Measurements from ENCODE around the gene PRRT2.
"Not testable (repeated sequence)": the region's sequence is repeated elsewhere in the genome, so short reads cannot be mapped to it uniquely, and the experiment has no call there.

PRRT2 gene

DNA sequence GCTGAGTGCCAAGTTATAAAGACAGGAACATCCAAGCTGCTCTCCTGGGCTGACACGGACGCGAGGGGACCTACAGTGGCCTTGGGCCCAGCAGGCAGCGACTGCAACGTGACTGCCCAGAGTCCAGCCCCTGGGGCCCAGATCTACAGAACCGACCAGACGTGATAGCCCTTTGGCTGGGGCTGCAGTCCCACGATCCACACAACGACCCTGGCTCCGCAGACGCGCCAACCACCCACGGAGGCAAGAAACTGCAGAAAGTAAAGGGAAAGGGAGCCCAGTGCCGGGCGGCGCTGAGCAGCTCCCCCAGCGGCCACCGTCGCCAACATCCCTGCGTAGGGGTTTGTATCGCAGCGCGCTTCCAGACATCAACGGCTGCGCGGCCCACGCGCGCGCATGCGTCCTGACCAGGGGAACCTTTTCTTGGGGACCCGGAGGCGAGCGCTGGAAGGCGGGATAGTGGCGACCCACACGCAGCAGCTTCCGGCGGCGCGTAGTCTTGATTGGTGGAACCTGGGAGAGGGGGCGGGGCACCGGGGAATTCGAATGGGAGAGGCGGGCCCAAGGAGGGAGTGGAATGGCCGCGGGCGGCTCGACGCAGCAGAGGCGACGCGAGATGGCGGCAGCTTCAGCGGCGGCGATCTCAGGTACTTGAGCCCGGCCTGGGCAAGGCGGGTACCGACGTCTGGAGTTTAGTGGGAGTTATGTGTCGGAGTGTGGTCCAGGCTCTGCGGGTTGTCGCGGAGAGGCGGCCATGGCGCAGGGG lies 21.6 kb upstream of the PRRT2 start, which contains the start of gene KIF22:
Gene KIF22 (plus strand): TSS at position 569 of the 766 bp plus-strand sequence. CDS start 9 bp downstream, at position 578.
- intact Hi-C loops (cut with DNase I): no loop called here
- peak; percentile 97 to 100 (median 99) for DNase-seq

DNA sequence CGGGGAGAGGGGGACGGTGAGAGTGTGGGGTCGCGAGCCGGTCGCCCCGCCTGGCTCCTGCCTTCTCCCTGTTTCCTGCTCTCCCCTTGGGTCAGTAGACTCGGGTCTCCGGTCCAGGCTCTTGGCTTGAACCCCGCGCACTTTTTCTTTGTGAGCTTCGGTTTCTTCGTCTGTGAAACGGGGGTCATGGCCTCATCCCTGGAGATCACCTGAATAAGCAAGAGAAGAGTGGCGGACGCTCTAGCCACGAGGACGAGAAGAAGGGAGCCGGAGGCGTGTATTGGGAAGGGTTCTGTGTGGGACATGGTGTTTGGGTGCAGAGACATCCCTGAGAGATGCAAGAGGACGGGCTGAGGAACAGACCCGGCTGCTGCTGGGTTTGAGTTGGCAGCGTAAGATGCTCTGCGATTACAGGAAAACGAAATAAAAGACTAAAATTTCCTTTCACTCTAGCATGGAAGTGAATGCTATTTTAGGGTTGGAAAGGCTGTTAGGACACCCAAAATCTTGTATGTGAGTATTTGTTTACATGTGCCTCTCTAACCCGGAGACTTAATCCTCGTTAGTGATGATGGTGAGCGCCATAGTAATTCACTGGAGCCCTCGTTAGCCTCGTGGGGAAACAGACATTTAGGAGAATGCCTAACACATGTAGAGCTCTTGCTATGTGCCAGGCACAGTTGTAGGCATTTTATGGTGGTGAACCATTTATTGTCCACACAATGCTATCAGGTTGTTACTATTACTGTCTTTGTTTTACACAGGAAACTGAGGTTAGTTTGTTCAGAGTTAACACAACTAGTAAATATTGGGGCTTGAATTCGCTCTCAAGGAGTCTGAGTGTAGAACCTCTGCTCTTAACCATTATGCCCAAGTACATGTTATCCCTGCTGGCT lies 20.8 kb upstream of the PRRT2 start:
- peak in 5 of 42 donors; percentile 5 to 39 (median 17) for DNase-seq
- intact Hi-C loops (cut with DNase I): no loop called here

DNA sequence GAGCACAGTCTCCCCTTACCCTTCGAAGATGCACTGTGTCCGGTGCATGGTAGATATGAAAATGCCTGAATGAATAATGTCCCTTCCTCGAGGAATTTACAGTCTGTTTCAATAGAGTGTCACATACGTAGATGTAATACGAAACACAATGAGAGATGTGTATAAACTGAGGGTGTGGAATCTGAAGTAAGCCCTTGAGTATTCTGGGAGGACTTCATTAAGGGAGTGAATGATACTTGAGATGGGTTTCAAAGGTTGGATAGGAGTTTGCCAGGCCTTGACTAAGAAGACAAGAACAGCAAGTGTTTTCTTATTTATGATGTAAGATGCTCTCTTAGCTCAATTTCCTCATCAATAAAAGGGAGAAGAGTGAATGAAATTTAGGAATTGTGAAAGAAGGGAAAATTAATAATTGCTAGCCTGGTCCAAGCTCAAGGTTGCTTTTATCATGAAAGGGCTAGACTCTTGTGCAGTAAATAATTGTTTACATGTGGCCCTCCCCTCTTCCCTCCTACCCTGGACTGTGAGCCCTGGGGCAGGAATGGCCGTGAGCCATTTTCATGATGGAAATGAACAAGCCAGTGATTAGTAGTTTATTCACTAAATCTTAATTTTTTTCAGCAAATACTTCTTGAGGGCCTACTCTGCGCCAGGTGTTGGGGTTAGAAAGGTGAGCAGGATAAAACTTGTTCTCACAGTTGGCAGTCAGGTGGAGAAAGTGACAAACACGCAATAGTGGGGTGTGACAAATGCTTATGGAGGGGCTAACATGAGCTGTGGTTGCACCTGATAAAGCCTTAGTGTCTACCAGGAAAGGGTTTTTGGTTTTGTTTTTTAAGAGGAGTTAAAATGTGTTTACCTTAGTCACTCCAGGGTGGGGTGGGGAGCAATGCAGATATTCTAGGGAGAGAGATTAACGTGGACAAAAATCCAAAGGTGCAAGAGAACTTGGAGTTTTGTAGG lies 19.9 kb upstream of the PRRT2 start:
- DNase-seq: no peak
- intact Hi-C loops (cut with DNase I): no loop called here

DNA sequence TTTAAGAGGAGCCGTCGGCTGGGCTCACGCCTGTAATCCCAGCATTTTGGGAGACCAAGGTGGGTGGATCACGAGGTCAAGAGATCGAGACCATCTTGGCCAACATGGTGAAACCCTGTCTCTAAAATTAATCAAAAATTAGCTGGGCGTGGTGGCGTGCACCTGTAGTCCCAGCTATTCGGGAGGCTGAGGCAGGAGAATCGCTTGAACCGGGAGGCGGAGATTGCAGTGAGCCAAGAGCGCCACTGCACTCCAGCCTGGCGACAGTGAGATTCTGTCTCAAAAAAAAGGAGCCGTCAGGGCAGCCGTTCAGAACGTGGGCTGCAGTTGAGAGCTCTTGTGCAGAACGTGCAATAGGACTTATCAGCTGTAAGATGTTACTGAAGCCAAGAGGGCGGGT lies 18.8 kb upstream of the PRRT2 start:
- DNase-seq; intact Hi-C loops (cut with DNase I): not testable (repeated sequence)

DNA sequence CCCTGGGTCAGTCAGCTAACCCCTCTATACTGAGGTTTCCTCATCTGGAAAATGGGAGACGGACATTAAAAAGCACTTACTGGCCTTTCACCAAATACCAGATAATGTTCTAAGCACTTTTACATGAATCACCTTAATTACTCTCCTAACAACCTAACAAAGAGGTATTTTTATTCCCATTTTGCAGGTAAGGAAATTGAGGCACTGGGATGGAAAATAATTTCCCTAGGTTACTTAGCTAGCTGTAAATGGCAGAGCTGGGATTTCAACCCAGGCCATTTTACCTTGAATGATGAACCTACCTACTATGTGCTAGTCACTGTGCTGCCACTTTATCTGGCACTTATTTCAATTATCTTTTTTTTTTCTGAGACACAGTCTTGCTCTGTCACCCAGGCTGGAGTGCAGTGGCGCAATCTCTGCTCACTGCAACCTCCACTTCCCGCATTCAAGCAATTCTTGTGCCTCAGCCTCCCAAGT lies 17.7 kb upstream of the PRRT2 start:
- intact Hi-C loops (cut with DNase I): no loop called here
- DNase-seq: no peak

DNA sequence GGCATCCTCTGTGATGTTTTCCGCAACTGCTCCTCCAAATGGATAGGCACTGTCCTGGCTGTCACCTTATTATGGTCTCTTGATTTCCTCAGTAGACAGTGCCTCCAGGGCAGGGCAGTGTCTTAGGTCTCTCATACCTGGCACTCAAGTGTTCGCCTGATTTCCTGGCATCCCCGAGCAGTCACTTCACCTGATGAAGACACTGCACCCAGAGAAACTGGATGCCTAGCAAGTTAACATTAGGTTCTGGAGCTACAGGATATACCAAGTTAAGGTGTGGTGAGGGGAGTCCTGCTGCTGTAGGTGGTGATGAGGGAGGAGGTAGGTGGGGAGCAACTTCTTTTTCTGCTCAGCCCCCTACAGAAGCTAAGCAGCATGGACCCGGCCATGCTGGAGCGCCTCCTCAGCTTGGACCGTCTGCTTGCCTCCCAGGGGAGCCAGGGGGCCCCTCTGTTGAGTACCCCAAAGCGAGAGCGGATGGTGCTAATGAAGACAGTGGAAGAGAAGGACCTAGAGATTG lies 9.5 kb upstream of the PRRT2 start:
- intact Hi-C loops (cut with DNase I): no loop called here
- DNase-seq: no peak

DNA sequence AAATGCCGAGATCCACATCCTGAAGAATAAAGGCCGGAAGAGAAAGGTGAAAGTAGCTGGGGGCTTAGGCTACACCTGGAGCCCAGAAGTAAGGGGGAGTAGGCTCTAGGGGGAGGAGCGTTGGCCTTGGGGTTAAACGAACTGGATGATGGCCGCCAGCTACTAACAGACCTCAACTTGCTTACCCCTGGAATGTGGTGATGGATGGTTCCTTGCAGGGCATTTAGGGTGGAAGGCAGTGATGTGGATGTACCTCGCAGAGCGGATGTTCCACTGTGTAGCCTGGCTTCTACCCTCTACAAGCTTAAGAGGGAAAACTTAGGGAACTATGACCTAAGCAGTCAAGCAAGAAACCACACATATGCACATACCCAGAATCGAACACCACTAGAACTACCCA lies 8.0 kb upstream of the PRRT2 start:
- DNase-seq: no peak
- intact Hi-C loops (cut with DNase I): no loop called here

DNA sequence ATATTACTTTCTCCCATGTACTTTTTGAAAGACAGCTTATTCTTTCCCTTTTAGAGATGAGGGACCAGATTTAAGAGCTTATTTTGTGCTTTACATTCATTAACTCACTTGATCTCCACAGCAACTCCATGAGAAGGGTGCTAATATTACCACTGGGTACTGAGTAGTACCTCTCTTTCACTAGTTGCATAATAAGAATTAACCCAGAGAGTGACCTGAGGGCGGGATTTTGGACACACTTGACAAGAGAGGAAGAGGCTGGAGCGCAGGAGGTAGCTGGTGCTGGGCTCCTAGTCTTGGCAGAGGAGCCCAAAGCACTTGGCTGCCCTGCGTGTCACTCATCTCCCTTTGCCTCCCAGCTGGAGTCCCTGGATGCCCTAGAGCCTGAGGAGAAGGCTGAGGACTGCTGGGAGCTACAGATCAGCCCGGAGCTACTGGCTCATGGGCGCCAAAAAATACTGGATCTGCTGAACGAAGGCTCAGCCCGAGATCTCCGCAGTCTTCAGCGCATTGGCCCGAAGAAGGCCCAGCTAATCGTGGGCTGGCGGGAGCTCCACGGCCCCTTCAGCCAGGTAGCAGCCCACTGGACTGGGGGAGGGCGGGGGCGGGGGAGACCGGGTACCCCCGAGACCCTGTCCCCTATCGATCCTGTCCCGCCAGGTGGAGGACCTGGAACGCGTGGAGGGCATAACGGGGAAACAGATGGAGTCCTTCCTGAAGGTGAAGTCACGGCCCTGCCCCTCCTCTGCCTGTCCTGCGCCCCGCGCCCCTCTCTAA lies 7.3 kb upstream of the PRRT2 start:
- intact Hi-C loops (cut with DNase I): no loop called here
- peak in 16 of 42 donors; percentile 27 to 59 (median 46) for DNase-seq

DNA sequence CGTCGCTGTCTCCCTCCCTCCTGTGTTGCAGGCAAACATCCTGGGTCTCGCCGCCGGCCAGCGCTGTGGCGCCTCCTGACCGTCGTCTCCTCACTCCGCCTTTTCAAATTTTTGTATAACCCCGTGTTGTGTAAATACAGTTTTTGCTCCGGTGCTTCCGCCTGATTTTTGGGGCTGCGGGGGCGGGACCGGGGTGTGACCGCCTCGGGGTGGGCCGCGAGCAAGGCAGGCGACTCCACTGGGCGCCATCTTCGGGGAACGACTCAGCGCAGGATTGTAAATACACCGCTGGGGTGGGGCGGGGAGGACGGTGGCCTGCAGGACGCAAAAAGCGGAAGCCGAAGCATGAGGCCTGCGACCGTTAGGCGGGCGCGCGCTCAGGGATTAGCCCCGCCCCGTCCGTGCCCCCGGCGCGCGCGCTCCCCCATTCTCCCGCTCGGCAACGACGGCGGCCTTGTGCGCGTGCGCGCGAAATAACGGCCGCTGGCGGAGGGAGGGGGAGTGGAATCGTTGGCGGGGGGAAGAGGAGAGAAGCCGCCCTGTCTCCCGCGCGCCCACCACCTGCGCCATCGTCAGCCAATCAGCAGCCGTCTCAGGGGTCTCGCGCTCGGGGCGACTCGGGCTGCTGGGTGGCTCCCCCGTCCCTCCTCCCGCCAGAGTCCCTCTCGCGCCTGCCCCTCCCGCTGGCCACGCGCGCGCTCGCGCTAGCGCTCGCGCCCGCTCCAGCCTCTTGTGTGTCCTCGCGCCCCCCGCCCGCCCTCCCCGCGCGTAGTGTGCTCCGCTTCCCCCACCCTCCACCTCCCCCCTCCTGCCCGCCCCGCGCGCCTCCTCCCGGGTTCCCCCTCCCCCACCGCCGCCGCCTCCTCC lies 6.5 kb upstream of the PRRT2 start:
- intact Hi-C loops (cut with DNase I): no loop called here

DNA sequence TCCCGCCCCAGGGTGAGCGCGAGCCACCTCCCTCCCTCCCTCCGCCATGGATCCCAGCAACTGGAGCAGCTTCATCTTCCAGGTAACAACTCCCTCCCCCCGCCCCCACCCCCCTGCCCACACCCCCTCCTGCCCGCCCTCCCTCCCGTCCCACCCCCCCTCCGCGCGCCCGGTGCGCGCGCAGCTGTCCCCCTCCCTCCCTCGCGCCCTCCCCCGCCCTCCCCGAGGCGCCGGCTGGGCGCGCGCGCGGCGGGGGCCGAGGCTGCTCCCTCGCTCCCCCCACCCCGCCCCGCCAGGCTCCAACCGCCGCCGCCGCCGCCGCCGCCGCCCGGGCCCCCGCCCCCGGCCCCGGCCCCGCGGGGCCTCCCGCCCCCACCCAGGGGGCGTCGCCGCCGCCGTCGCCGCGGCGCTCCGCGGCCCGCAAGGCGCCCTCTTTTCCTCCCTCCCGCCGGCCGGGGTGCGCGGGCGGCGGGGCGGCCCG lies 5.9 kb upstream of the PRRT2 start, which contains the start of gene MAZ:
Gene MAZ (plus strand): TSS at position 431 of the 481 bp plus-strand sequence. CDS start 173 bp downstream, outside the sequence.
- DNase-seq: peak in 29 of 42 donors; percentile 58 to 86 (median 72)
- intact Hi-C loops (cut with DNase I): no loop called here

More for the DNA sequence above, 6.5 kb upstream of the PRRT2 start:
- DNase-seq: peak; percentile 95 to 99 (median 98)

DNA sequence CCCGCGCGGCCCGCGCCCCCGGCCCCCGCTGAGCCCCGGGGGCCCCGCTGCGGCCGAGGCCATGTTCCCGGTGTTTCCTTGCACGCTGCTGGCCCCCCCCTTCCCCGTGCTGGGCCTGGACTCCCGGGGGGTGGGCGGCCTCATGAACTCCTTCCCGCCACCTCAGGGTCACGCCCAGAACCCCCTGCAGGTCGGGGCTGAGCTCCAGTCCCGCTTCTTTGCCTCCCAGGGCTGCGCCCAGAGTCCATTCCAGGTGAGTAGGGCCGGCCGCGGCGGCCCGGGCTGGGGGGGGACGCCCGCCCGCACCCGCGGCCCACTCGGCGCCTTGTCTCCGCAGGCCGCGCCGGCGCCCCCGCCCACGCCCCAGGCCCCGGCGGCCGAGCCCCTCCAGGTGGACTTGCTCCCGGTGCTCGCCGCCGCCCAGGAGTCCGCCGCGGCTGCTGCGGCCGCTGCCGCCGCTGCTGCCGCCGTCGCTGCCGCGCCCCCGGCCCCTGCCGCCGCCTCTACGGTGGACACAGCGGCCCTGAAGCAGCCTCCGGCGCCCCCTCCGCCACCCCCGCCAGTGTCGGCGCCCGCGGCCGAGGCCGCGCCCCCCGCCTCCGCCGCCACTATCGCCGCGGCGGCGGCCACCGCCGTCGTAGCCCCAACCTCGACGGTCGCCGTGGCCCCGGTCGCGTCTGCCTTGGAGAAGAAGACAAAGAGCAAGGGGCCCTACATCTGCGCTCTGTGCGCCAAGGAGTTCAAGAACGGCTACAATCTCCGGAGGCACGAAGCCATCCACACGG lies 5.2 kb upstream of the PRRT2 start:
- intact Hi-C loops (cut with DNase I): no loop called here
- DNase-seq: peak in 17 of 42 donors; percentile 12 to 71 (median 48)

DNA sequence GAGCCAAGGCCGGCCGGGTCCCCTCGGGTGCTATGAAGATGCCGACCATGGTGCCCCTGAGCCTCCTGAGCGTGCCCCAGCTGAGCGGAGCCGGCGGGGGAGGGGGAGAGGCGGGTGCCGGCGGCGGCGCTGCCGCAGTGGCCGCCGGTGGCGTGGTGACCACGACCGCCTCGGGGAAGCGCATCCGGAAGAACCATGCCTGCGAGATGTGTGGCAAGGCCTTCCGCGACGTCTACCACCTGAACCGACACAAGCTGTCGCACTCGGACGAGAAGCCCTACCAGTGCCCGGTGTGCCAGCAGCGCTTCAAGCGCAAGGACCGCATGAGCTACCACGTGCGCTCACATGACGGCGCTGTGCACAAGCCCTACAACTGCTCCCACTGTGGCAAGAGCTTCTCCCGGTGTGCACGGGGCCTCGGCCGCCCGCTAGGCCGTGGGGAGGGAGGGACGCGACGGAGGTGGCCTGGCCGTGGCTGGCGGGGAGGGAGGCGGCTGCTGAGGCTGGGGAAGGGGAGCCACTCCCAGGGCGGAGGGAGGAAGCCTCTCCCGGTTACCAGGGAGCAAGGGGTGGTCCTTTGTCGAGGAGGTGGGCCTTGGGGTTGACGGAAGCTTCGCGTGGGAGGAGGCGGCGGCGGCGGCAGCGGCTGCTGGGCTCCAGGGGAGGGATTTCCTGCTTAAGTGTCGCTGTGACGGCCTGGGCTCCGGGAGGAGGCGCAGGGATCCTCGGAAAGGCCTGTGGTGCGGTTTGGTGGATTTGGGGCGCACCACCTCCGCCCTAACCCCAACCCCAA lies 4.4 kb upstream of the PRRT2 start:
- intact Hi-C loops (cut with DNase I): no loop called here
- peak; percentile 74 to 94 (median 89) for DNase-seq

DNA sequence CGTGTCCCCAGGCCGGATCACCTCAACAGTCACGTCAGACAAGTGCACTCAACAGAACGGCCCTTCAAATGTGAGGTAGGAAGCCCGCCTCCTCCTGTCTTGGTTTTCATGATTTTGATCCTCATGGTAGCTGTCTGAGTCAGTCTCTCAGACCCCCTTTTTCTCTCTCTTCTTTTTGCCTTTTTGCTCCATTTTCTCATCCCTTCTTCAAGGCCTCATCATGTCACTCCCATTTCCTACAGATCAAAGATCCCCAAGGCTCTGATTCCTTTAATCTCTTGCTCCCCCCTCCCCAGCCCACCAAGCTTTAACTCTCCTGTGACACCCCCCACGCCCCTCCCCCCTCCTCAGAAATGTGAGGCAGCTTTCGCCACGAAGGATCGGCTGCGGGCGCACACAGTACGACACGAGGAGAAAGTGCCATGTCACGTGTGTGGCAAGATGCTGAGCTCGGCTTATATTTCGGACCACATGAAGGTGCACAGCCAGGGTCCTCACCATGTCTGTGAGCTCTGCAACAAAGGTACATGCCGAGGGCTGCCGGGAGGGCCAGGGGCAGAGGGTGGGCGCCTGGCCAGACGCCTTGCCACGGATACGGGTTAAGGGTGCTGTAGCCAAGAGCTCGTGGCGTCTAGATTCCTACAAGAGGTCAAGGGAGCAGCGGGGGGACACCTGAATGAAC lies 3.6 kb upstream of the PRRT2 start:
- intact Hi-C loops (cut with DNase I): no loop called here
- DNase-seq: peak in 2 of 42 donors; percentile 19 to 21

DNA sequence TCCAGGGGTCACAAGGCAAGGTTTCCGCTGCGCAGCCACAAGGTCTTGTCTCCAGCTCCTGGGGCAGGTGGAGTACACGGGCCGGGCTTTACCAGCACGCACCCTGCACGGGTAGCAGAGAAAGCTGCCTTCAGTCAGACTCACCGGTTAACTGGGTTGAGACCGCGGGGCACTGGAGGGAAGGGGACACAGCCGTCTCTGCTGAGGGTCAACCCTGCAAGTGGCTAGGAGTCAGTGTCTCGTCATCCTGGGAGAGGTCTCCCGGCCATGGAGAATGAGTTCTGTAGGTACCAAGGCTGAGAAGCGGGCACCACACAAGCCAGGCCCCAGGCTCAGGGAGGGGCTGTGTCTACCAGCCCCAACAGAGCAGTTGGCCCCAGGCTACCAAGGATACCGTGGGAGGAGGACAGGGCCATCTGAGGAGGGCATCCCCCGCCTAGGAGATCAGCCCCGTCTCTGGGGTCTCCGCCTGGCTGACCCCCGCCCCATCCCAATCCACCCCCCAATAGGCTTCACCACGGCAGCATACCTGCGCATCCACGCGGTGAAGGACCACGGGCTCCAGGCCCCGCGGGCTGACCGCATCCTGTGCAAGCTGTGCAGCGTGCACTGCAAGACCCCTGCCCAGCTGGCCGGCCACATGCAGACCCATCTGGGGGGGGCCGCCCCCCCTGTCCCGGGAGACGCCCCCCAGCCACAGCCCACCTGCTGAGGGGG lies 2.8 kb upstream of the PRRT2 start:
- peak in 1 of 42 donors; percentile 31 for DNase-seq
- intact Hi-C loops (cut with DNase I): no loop called here
